NCI-H2081 treated with DMSO at 0.1 percent for 48 hours (cell line): ENCODE measurements around the gene SCAF8.

Experiments used
- DNase-seq: peaks from one replicate; lab custom pipeline; 2025; lab: John Stamatoyannopoulos, UW

The SCAF8 gene

DNA sequence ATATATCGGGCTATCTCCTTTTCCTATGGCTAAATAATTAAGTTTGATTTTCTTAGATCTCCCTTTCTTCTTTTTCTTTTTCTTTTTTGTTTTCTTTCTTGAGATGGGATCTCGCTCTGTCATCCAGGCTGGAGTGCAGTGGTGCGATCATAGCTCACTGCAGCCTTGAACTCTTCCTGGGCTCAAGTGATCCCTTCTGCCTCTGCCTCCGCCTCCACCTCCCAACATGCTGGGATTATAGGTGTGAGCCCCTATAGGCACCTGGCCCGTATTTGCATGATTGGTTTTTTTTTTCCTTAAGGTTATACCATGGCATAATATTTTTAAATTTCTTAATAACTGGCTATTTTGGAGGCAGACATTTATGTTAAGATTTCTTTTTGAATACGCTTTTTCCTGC, 106.3 kb downstream of the SCAF8 start:
- DNase-seq, result no peak

DNA sequence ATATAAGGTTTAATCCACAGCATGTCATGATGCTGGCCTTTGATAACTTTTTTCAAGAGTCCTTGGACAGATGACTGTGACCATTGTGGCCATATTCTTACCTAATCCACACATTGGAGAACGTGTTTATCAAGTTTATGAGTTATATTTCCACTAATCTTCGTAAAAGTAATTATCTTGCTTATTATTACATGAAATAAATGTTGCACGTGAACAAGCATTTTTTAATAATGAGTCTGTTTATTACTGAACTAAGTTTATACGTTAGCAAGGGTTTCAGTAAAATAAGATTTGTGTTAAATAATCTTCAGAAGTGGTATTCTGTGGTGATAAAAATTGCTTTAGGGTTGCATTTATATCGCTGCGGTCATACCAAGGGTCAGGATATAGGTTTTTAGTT, 107.1 kb downstream of the SCAF8 start:
- no peak for DNase-seq

DNA sequence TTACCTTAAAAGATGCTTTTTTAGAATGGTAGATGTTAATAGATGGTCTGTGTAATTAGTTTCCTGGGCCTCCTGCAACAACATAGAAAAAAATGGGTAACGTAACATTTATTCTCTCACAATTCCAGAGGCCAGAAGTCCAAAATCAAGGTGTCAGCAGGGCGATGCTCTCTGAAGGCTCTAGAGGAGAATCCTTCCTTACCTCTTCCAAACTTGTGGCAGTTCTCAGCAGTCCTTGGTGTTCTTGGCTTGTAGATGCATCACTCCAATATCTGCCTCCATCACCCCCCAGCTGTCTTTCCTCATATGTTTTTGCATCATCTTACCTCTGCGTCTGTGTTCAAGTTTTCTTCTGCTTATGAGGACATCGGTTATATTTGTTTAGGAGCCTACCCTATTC, 107.9 kb downstream of the SCAF8 start:
- DNase-seq, result no peak

DNA sequence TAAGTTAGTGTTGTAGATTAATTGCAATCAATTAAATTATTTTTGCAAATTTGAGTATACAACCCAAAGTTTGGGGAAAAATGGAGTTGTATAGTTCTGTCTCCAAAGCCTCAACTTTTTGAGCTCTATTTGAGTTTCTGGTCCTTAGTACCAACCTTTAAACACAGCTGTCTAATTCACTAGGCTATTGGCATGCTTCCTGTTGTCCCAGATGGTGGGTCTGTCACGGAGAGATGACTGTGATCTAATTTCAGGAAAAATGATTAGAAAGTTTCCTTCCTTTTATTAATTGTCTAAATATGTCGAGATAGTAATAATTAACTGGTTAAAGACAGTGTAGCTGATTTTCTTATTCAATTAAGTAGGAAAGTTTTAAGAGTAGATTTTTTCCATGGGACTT, 109.6 kb downstream of the SCAF8 start:
- DNase-seq, result no peak

DNA sequence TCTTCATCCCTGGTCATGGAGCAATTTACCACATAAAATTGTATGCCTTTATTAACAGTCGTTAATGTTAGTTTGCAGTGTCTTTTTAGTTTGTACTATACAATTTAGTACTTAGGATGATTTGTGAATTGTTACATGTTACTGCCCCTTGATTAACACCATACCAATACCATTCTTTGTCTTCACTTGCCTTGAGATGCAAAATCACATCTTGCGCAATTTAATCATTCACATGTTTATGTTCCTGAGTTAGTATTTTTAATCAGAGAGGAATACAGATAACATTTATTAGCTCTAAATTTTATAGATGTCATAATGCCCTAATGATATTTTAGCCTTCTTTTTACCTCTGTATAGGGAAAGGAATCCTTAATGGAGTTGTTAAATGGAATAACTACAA, 114.1 kb downstream of the SCAF8 start:
- DNase-seq, result no peak

DNA sequence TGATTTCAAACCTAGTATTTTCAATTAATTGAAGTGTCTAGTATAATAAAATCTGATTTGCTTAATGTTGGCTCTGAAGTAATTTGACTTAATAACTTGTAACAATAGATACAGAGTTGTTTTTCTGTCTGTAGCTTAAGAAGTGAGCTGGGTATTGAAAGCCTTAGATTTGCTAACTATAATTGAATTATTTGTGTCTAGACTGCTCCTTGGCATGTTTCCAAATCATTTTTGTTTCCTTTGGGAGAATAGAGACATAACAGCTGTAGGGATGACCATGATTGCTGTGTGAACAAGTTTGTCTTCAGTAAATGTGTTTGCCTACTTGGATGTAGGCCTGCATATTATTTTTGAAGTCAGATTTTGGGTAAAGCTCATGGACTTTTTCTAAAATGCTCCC, 115.4 kb downstream of the SCAF8 start:
- DNase-seq, result no peak

DNA sequence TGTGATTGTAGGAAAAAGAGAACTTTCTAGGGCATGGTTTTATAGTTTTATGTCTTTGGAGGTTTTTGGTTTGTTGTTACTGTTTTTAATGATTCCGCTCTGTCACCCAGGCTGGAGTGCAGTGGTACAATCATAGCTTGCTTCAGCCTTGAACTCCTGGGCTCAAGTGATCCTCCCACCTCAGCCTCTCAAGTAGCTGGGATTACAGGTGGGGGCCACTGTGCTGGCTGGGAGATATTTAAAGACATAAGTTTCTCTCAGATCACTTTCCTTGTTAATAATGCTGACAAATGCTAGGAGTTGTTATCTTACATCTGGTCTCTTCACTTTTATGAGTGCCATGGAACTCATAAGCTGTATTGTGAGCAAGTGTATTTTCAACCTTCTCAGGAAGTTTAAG, 116.3 kb downstream of the SCAF8 start:
- DNase-seq, result no peak

DNA sequence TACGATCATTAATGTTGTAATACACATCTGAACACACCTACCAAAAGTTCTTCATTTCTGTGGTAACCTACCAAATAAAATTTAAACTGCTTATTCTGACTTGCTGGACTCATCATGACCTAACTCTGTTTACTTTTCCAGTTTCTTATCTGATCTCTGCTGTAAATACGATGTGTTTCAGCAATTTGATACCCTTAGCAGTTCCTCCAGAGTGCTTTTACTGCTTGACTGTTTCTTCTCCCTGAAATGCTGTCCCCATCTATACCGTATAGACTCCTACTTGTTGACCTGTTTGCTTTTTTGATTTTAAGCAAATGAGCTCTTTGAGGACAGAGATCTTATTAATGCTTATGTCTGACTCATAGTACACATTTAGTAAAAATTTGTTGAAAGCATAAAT, 119.5 kb downstream of the SCAF8 start:
- DNase-seq, result no peak

DNA sequence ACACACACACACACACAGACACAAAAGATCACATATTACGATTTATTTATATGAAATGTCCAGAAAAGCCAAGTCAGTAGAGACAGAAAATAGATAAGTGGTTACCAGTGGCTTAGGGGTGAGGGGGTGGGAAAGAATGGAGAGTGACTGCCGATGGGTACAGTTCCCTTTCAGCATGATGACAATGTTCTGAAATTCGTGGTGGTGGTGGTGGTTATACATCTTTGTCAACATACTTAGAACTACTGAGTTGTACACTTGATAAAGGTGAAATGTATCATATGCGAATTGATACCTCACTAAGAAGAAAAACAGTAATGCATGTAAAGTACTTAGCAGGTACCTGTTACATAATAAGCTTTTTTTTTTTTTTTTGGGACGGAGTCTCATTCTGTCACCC, 124.3 kb downstream of the SCAF8 start:
- no peak for DNase-seq

DNA sequence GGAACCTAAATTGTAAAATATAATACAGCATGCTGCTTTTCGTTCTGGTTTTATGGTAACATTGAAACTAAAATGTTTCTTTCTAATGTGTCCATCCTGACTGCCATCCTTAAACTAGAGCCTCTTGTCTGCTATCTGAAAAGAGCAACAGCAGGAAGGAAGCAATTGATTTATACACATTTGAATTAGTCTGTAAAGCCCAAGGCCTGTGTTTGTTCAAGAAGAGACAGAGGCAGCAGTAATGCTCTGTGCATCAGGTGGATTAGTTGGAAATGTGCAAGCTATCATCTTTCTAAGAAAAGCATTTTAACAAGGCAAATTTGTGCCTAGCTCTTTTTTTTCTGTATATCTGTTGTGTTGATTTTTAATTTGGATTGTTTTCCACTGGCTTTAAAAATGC, 128.6 kb downstream of the SCAF8 start:
- no peak for DNase-seq

DNA sequence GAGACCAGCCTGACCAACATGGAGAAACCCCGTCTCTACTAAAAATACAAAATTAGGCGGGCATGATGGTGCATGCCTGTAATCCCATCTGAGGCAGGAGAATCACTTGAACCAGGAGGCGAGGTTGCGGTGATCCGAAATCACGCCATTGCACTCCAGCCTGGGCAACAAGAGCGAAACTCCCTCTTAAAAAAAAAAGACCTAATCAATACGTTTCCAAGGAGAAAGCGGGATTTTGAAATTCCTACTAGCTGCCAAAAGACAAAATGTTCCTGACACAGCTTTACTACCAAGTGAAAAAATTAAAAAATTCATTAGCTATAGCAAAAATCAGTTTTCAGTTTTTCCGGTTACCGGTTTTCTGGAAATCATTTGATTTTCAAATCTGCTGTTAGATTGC, 129.3 kb downstream of the SCAF8 start:
- no peak for DNase-seq

DNA sequence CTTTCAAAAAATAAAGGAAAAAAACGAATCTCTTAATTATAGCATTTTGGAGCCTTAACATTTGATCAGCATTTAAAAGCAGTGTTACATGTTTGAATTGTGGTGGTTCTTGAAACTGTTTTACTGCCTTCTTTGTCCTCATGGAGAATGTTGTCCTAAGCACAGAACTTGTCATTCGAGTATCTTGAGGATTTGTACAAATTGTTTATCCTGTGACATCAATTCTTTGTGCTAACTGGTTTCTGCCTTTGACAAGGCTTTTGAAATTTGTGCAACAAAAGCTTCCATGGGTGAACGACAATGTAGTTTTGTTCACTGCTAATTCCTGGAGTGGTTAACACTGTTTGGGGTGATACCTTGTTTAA, 130.8 kb downstream of the SCAF8 start:
- no peak for DNase-seq

DNA sequence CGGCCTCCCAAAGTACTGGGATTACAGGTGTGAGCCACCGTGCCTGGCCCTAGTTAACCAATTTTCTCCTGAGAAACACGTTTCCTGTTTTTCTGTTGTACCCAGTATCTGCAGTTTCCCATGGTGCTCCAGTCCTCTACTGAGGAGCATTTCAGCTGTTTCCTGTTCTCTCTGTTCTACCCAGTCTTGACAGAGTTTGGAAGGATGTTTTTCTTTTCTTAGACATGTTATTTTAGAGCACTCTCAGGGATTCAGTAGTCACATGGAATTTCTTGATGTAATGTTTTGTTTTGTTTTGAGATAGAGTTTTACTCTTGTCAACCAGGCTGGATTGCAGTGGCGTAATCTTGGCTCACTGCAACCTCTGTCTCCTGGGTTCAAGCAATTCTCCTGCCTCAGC, 132.1 kb downstream of the SCAF8 start:
- DNase-seq, result no peak

DNA sequence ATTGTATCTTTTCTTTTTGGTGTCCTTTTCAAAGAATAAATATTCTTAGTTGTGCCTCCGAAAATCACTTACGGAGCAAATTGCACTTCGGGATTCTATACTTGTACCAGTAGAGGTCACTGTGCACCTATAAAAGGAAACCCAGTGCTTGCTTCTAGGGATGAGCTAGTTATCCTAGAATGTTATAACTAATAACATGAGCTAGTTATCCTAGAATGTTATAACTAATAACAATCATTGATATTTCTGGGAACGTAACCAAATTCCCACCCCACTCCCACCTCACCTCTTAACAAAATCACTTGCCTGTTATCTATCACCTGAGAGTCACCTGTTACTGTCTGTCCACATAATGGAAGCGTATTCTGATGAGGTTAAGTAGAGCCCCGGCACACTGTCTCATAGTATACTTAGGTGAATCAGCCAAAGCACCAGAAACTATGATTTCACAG, 135.0 kb downstream of the SCAF8 start:
- DNase-seq, result no peak

DNA sequence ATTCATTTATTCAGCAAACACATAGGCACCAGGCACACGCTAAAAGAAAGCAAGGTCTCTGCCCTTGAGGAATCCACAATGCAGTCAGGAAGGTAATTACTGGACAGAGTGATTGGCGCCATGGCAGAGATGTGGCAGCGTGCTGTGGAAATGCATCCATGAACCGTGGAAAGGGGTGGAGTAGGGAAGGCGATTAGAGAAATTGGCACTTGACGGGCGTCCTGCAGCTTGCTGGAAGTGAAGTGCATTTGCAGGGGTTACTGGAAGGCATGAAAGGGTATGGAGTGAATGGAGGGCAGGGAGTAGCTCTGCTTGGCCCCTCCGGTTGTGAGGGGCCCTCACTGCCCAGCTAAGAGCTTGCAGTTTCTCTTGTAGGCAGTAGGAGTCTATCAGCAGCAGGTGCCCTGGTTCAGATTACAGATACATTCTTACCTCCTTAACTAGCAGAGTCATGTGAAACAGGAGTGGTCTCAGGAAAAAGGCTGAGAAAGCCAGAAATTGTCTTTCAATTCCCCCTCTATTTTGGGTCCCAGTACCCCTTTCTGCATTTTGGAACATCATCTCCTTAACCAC, 139.4 kb downstream of the SCAF8 start:
- no peak for DNase-seq

DNA sequence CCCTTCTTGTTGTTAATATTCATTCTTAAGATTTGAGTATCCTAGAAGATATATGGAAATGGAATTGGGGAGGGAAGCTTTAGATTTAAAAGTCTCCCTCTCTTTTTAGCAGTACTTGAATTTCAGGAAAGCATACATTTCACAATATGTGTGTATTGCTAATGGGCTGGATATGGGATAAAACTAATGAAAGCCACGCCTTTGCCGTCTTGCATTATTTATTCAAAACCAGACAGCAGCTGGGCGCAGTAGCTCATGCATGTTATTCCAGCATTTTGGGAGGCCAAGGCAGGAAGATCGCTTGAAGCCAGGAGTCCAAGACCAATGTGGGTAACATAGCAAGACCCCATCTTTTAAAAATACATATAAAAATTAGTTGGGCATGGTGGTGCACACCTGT, 140.3 kb downstream of the SCAF8 start:
- DNase-seq, result no peak

DNA sequence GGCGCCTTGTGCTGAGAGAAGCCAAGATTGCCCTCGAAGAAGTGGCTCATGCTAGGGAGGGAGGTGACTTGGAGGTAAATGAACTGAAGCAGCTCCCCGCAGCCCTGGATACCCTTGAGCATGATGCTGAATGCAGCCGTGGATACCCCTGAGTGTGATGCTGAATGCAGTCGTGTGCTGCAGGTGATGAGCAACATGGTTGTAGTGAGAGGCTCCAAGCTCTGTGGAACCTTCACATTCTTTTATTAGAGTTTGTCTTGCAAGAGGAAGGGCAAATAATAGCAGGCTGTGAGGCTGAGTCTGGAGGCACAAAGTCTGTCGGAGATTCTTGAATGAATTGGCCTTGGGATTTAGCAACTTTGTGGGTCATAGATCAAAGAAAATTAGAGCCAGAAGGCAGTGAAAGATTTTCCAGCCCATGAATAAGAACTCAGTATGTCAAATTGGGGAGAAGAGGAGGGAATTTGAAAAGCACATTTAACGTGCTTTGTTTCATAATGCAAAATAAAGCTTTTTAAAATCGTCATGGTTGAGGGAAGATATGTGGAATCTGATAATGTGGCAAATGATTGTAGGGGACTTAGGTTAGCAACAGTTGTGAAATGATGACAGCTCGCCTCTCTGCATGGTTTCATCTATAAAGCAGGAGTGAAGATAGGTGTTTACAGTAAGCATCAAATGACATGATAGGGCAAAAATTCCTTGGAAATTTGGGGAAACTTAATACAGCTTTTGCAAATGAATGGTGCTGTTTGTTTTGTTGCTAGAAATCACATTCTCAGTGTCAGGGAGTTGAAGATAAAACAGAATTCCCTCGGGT, 141.8 kb downstream of the SCAF8 start:
- no peak for DNase-seq

DNA sequence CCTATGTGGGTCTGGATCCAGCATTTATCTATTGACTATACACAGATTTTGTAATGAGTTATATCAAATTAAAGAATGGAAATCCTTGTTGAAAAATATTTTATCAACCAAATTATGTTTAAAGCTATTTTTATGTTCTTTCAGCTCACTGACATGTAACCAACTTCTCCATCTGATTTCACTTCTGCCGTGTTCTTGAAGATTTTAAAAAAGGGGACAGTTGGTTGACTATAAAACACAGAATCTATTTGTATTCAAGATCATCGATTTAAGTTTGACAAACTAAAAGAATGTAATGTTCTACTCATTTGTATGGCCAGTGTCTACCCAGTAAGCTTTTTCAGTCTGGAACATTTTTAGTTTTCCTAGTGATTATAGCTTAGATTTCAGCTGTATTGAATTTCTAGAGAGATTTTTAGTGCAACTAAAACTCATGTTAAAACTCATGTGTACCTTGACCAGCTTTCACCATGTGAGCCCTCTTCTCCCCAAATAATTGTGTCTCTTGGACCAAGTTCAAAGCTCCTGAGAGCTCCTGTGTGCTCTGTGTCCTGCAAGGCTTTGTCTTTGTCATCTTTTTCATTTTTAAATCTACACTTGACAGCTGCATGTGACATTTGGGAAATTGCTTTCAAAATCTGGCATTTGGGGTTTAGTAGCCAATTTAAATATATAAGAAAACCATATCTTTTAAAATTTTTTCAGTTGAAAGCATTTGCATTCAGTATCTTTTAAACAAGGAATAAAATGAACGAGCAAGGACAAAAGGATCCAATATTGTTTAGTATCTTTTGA, 143.5 kb downstream of the SCAF8 start:
- DNase-seq, result no peak

DNA sequence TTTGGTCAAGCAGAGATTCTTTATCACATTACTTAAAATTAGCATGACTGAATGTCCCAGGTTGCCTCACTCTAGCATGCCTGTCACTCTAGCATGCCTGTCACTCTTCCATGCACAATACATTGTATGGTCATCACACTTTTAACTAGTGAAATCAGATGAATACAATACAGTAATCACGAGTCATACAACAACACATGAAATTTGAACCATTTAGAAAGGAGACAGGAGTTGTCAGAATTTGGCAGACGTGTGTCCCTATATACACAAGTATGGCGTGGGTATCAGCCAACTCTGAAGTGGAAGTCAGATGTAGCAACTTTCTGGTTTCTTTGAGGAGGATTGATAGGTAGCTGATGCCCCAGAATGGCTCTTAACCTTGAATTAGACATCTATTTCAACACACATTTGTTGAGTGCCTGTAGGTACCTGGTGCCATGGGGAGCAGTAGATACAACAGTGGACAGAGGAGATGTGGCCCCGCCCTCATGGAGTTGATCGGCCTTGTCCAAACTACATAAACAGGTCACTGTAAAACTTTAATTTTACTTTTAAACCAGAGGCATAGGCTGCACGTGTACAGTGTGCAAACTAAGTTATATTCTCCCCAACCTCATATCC, 145.8 kb downstream of the SCAF8 start:
- DNase-seq, result no peak

DNA sequence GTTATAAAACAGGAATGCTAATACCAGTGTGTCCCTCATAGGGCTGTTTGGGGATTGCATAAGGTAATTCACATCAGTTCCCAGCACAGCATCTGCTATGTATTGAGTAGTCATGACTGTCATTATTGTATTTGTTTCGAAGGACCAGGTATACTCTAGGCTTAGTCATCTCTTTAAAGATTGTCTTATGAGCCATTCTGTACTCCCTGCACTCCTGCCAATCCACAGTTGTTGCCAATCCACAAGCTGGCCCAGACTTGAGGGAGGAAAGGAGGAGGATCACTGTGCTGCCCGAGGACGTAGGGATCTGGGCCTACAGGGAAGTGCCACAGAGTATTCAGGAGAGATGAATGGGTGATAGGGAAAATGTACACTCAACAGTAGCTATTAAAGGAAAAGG, 148.9 kb downstream of the SCAF8 start:
- DNase-seq, result no peak
